Measurements from ENCODE around the gene SLC26A9. TPM values are rescaled to one million over a fixed set of nuclear protein-coding genes. Genes with fewer than 3 reads are reported as not detected.
"Not testable (repeated sequence)": the region's sequence is repeated elsewhere in the genome, so short reads cannot be mapped to it uniquely, and the experiment has no call there.

Gene SLC26A9
- total RNA-seq, 2 experiments from 2014 or later = not detected

GRCh38 chr1:205889706-205890105, 53.5 kb downstream of the SLC26A9 start:
- intact Hi-C loops (cut with DNase I, micrococcal nuclease); H3K27ac Mint-ChIP-seq; POLR2A ChIA-PET; H3K4me3 Mint-ChIP-seq; H3K9me3 Mint-ChIP-seq (ENCODE audit: low read depth); CTCF ChIA-PET; DNase-seq; ATAC-seq; H3K4me1 Mint-ChIP-seq; H3K36me3 Mint-ChIP-seq (ENCODE audit: low read depth): not testable (repeated sequence)
- H3K27me3 Mint-ChIP-seq = peaks cover 11% of the 10 kb centered on the region

- ATAC-seq; H3K36me3 Mint-ChIP-seq (ENCODE audit: low read depth); H3K9me3 Mint-ChIP-seq (ENCODE audit: low read depth); H3K4me1 Mint-ChIP-seq; H3K4me3 Mint-ChIP-seq; intact Hi-C loops (cut with DNase I, micrococcal nuclease); H3K27ac Mint-ChIP-seq; POLR2A ChIA-PET; DNase-seq: not testable (repeated sequence)
- peaks cover 11% of the 10 kb centered on the region for H3K27me3 Mint-ChIP-seq
- CTCF ChIA-PET = interaction anchor here (1.3 kb wide), 1 partner anchor 97 kb away, joined by 4 read pairs; no protein-coding TSS in a partner anchor
These were observed 54.2 kb downstream of the SLC26A9 start for GRCh38 chr1:205889006-205889405.

GRCh38 chr1:205883792-205884191, 59.5 kb downstream of the SLC26A9 start:
- H3K4me1 Mint-ChIP-seq = no peaks in the 10 kb centered on the region
- CTCF ChIA-PET = interaction anchor here (0.6 kb wide), 1 partner anchor 9 kb away, joined by 3 read pairs; no protein-coding TSS in a partner anchor
- H3K4me3 Mint-ChIP-seq = no peak overlapping the region

GRCh38 chr1:205880923-205881322, 62.3 kb downstream of the SLC26A9 start:
- Mint-ChIP-seq H3K4me1 (no peaks in the 10 kb centered on the region), H3K4me3 (no peak overlapping the region), H3K9me3 (ENCODE audit: low read depth) (peaks cover 24% of the 10 kb centered on the region), H3K27ac (no peak overlapping the region), H3K36me3 (ENCODE audit: low read depth) (no peaks in the 10 kb centered on the region), H3K27me3 (peaks cover 8% of the 10 kb centered on the region)
- DNase-seq = no peak
- ChIA-PET POLR2A (no interaction called here), CTCF (no interaction called here)
- no peak for ATAC-seq
- intact Hi-C loops (cut with DNase I, micrococcal nuclease) = no loop called here

More at GRCh38 chr1:205883792-205884191, 59.5 kb downstream of the SLC26A9 start:
- ATAC-seq (no peak), DNase-seq (no peak)
- intact Hi-C loops (cut with DNase I, micrococcal nuclease) = no loop called here
- Mint-ChIP-seq H3K36me3 (ENCODE audit: low read depth) (no peaks in the 10 kb centered on the region), H3K27ac (no peak overlapping the region), H3K9me3 (ENCODE audit: low read depth) (peaks cover 20% of the 10 kb centered on the region), H3K27me3 (peaks cover 8% of the 10 kb centered on the region)
- POLR2A ChIA-PET = interaction anchor here (0.6 kb wide), 1 partner anchor 9 kb away, joined by 3 read pairs; no protein-coding TSS in a partner anchor

- ATAC-seq (no peak), DNase-seq (no peak)
- Mint-ChIP-seq H3K27ac (no peak overlapping the region), H3K4me3 (no peak overlapping the region), H3K4me1 (no peaks in the 10 kb centered on the region), H3K9me3 (ENCODE audit: low read depth) (peaks cover 24% of the 10 kb centered on the region), H3K27me3 (peaks cover 8% of the 10 kb centered on the region), H3K36me3 (ENCODE audit: low read depth) (no peaks in the 10 kb centered on the region)
- ChIA-PET POLR2A (no interaction called here), CTCF (interaction anchor here (0.7 kb wide), 1 partner anchor 26 kb away, joined by 3 read pairs; no protein-coding TSS in a partner anchor)
- intact Hi-C loops (cut with DNase I, micrococcal nuclease) = no loop called here
These were observed 63.3 kb downstream of the SLC26A9 start for GRCh38 chr1:205879974-205880373.

GRCh38 chr1:205878026-205878425, 65.2 kb downstream of the SLC26A9 start:
- ChIA-PET CTCF (no interaction called here), POLR2A (no interaction called here)
- Mint-ChIP-seq H3K27ac (no peak overlapping the region), H3K4me1 (no peaks in the 10 kb centered on the region), H3K9me3 (ENCODE audit: low read depth) (peaks cover 24% of the 10 kb centered on the region), H3K27me3 (peaks cover 8% of the 10 kb centered on the region), H3K36me3 (ENCODE audit: low read depth) (no peaks in the 10 kb centered on the region), H3K4me3 (no peak overlapping the region)
- ATAC-seq (no peak), DNase-seq (no peak)
- intact Hi-C loops (cut with DNase I, micrococcal nuclease) = no loop called here

GRCh38 chr1:205873148-205873547, 70.1 kb downstream of the SLC26A9 start:
- POLR2A ChIA-PET; H3K36me3 Mint-ChIP-seq (ENCODE audit: low read depth); H3K9me3 Mint-ChIP-seq (ENCODE audit: low read depth); DNase-seq; H3K4me3 Mint-ChIP-seq; CTCF ChIA-PET; intact Hi-C loops (cut with DNase I, micrococcal nuclease); ATAC-seq; H3K27me3 Mint-ChIP-seq; H3K27ac Mint-ChIP-seq; H3K4me1 Mint-ChIP-seq: not testable (repeated sequence)

GRCh38 chr1:205870236-205870635, 73.0 kb downstream of the SLC26A9 start:
- intact Hi-C loops (cut with DNase I, micrococcal nuclease) = no loop called here
- Mint-ChIP-seq H3K4me3 (no peak overlapping the region), H3K9me3 (ENCODE audit: low read depth) (no peaks in the 10 kb centered on the region), H3K27ac (no peak overlapping the region), H3K27me3 (no peaks in the 10 kb centered on the region), H3K36me3 (ENCODE audit: low read depth) (no peaks in the 10 kb centered on the region), H3K4me1 (no peaks in the 10 kb centered on the region)
- POLR2A ChIA-PET = no interaction called here
- no peak for DNase-seq
- CTCF ChIA-PET = interaction anchor here (0.6 kb wide), 1 partner anchor 160 kb away, joined by 4 read pairs; no protein-coding TSS in a partner anchor
- no peak for ATAC-seq

Other genes starting within 250 kb of the SLC26A9 start
- 100 to 1,000 TPM; 189 to 260 TPM for gene NUCKS1, start 193.3 kb downstream of the SLC26A9 start, total RNA-seq
- gene RAB29, start 168.0 kb downstream of the SLC26A9 start, total RNA-seq = 10 to 100 TPM; 29.3 to 29.4 TPM
- gene SLC41A1, start 130.3 kb downstream of the SLC26A9 start, total RNA-seq = 10 to 100 TPM; 34.4 to 41.5 TPM
- gene PM20D1, start 93.3 kb downstream of the SLC26A9 start, total RNA-seq = under 1 TPM; 0.34 to 0.58 TPM
- gene RAB7B, start 59.9 kb upstream of the SLC26A9 start, total RNA-seq = not detected
- gene CTSE, start 80.4 kb upstream of the SLC26A9 start, total RNA-seq = not detected
- gene RHEX, start 109.7 kb upstream of the SLC26A9 start, total RNA-seq = not detected
- not detected for gene AVPR1B, start 173.9 kb upstream of the SLC26A9 start, total RNA-seq

Data from activated CD4-positive, alpha-beta T cell treated with anti-CD3 and anti-CD28 coated beads for 36 hours (primary cell).